Fibroblast of gingiva (primary cell): ENCODE results near the gene KCTD18.
A peak's percentile ranks its signal among the peaks of the same experiment; 100 is the strongest.

ENCODE experiments used
- DNase-seq: peaks from one replicate; pipeline ENCODE4 v3.0.0-alpha.2; 2011; ENCODE audit warnings: low read depth

KCTD18 gene

GRCh38 chr2:200454927-200455801, 54.7 kb downstream of the KCTD18 start:
- peak; percentile 34 for DNase-seq

- DNase-seq = no peak
Measured at GRCh38 chr2:200453853-200454534, 55.9 kb downstream of the KCTD18 start.

GRCh38 chr2:200453142-200453852, 56.6 kb downstream of the KCTD18 start:
- DNase-seq = no peak

- DNase-seq = no peak
Measured at GRCh38 chr2:200452377-200452776, 57.5 kb downstream of the KCTD18 start.

- DNase-seq = no peak
Measured at GRCh38 chr2:200451511-200451910, 58.4 kb downstream of the KCTD18 start.

- DNase-seq = no peak
Measured at GRCh38 chr2:200450288-200450687, 59.6 kb downstream of the KCTD18 start.

- no peak for DNase-seq
Measured at GRCh38 chr2:200449149-200449548, 60.7 kb downstream of the KCTD18 start.

GRCh38 chr2:200448455-200448854, 61.4 kb downstream of the KCTD18 start:
- DNase-seq = no peak

- peak; percentile 43 for DNase-seq
Measured at GRCh38 chr2:200447139-200447855, 62.6 kb downstream of the KCTD18 start.

- DNase-seq = no peak
Measured at GRCh38 chr2:200446612-200447011, 63.3 kb downstream of the KCTD18 start.

- DNase-seq = no peak
Measured at GRCh38 chr2:200445284-200445683, 64.6 kb downstream of the KCTD18 start.

- no peak for DNase-seq
Measured at GRCh38 chr2:200444530-200444929, 65.3 kb downstream of the KCTD18 start.

- peak; percentile 31 for DNase-seq
Measured at GRCh38 chr2:200443916-200444315, 66.0 kb downstream of the KCTD18 start.

- DNase-seq = no peak
Measured at GRCh38 chr2:200443376-200443775, 66.5 kb downstream of the KCTD18 start.

GRCh38 chr2:200442471-200442870, 67.4 kb downstream of the KCTD18 start:
- peak; percentile 51 for DNase-seq

- DNase-seq = no peak
Measured at GRCh38 chr2:200439981-200440380, 69.9 kb downstream of the KCTD18 start.
